Measurements from ENCODE around the gene GABRA5.

GABRA5 gene

DNA sequence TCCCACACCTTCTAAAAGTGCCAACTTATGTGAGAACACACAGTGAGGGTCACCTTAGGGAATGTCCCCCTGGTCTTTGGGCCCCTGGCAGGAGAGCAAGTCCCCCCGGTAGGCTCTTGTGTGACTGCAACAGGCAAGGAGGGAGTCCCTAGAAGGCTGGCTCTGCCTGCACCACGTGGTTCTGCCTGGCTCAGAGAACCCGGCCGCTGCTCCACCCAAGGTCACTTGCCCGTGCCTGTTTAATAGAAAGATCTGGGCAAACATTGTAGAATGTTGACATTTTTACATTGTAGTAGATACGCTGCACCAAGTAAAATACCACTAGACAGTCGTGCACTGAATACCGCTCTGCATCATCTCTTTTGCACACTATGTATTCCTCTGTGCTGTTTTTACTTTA lies 21.9 kb downstream of the GABRA5 start:
- DNase-seq: no peak
- peaks cover 12% of the 10 kb centered on the region for H3K27me3 Mint-ChIP-seq (ENCODE audit: low read depth, poor library complexity)
- no peaks in the 10 kb centered on the region for H3K36me3 Mint-ChIP-seq (ENCODE audit: low read depth)
- H3K4me3 Mint-ChIP-seq: no peak overlapping the region
- H3K27ac Mint-ChIP-seq: no peak overlapping the region
- H3K4me1 Mint-ChIP-seq: peaks cover 4% of the 10 kb centered on the region
- peaks cover 4% of the 10 kb centered on the region for H3K9me3 Mint-ChIP-seq
- TF ChIP-seq, protein P1, sequence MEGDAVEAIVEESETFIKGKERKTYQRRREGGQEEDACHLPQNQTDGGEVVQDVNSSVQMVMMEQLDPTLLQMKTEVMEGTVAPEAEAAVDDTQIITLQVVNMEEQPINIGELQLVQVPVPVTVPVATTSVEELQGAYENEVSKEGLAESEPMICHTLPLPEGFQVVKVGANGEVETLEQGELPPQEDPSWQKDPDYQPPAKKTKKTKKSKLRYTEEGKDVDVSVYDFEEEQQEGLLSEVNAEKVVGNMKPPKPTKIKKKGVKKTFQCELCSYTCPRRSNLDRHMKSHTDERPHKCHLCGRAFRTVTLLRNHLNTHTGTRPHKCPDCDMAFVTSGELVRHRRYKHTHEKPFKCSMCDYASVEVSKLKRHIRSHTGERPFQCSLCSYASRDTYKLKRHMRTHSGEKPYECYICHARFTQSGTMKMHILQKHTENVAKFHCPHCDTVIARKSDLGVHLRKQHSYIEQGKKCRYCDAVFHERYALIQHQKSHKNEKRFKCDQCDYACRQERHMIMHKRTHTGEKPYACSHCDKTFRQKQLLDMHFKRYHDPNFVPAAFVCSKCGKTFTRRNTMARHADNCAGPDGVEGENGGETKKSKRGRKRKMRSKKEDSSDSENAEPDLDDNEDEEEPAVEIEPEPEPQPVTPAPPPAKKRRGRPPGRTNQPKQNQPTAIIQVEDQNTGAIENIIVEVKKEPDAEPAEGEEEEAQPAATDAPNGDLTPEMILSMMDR (IDR thresholded peaks at IDR 0.05): no peak

DNA sequence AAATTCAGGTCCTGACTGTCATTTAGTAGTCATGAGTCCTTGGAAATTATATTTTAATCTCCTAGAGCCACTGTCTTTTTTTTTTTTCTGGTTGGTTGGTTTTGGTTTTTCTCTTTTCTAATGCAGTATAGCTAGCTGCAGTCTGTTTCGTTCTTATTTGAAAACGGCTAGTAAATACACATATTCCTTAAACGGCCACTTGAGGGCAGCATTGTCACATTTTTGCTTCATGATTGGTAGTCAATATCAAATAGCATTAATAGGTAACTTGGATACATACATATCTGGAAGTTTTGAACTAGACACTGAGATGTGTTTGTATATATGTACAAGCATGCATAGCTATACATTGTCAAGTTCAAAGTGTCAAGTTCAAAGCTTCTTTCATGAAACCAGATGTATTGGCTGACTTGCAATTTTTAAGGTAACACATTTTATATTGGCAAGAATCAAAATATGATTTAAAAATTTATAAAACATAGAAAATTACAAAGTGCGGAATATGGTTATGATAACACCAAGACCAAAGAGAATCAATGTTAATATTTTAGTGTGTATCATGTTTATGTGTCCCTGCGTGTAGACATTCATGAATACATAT lies 22.5 kb downstream of the GABRA5 start:
- peak; percentile 75 for DNase-seq
- peaks cover 12% of the 10 kb centered on the region for H3K27me3 Mint-ChIP-seq (ENCODE audit: low read depth, poor library complexity)
- H3K4me1 Mint-ChIP-seq: peaks cover 4% of the 10 kb centered on the region
- H3K4me3 Mint-ChIP-seq: no peak overlapping the region
- TF ChIP-seq, protein P1 (IDR thresholded peaks at IDR 0.05): peak; percentile 70
- no peak overlapping the region for H3K27ac Mint-ChIP-seq
- H3K36me3 Mint-ChIP-seq (ENCODE audit: low read depth): no peaks in the 10 kb centered on the region
- H3K9me3 Mint-ChIP-seq: peaks cover 5% of the 10 kb centered on the region

DNA sequence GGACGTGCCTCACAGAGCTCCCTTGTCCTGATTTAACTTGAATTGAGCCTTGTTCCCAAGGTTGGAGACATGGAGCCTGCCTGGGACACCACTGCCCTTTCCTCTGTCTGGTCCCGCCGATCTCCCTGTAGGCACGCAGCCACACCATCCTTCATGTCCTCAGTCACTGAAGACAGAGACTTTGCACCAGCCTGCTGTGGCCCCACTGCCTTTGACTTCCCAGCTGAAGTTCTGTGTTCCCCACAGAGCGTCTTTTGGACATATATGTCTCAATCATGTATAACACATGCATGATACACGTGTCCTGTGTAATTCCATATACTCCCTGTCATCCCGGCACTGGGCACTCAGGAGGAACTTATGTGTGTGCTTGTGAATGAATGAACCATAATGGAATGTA lies 23.6 kb downstream of the GABRA5 start:
- Mint-ChIP-seq H3K4me1 (peaks cover 4% of the 10 kb centered on the region), H3K27ac (no peak overlapping the region), H3K4me3 (no peak overlapping the region), H3K36me3 (ENCODE audit: low read depth) (no peaks in the 10 kb centered on the region), H3K27me3 (ENCODE audit: low read depth, poor library complexity) (peaks cover 13% of the 10 kb centered on the region), H3K9me3 (peaks cover 11% of the 10 kb centered on the region)
- TF ChIP-seq, protein P1 (IDR thresholded peaks at IDR 0.05): no peak
- no peak for DNase-seq

DNA sequence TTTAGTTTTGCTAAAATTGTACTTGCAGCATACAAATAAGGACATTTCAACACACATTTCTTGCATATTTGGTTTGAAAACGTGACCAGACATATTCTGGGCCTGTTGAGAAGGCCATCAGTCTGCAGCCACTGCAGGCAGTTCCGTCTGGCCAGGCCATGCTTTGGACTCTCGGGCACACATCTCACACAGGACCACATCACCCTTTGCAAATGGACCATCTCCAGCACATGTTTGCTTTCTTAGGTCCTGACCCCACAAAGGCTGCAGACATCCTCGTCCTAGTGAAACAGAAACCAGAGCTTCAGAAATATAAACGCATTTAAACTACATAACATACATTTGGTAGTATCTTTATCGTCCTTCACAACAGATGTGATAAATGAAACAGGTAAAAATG lies 24.1 kb downstream of the GABRA5 start:
- TF ChIP-seq, protein P1 (IDR thresholded peaks at IDR 0.05): no peak
- no peak overlapping the region for H3K27ac Mint-ChIP-seq
- no peaks in the 10 kb centered on the region for H3K36me3 Mint-ChIP-seq (ENCODE audit: low read depth)
- peaks cover 4% of the 10 kb centered on the region for H3K4me1 Mint-ChIP-seq
- H3K9me3 Mint-ChIP-seq: peaks cover 14% of the 10 kb centered on the region
- peaks cover 15% of the 10 kb centered on the region for H3K27me3 Mint-ChIP-seq (ENCODE audit: low read depth, poor library complexity)
- no peak for DNase-seq
- H3K4me3 Mint-ChIP-seq: no peak overlapping the region

DNA sequence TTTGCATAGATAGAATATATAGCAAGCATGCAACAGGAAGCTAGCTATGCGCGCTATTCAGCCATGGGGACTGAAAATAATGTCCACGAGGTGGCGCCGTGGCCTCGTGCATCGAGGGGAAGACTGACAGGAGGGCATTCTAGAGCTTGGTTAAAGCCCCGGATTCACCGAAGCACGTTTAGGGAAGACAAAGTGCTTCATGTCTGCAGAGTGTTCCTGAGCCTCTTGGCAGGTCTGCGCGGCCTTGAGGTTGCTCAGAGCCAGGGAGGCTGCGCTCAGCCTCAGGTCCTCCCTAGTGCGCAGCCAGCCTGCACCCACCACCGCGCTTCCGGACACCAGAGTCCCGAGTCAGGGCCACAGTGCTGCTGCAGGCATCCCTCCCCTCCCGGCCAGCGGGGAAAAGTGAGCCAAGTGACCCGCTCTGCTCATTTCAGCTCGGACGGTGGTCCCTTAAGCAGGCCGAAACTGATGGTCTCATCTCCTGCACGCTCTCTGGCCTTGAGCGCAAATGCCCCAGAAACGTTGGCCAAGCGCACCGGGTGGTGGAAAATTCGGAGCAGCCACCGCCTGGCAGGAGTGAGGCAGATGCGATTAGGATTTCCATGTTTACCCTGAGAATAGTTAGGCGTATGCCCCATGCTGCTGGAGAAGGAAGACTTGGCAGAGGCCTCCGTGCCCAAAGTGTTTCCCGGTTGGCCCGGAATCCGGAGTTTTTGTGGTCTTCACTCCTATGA lies 24.8 kb downstream of the GABRA5 start:
- no peak overlapping the region for H3K27ac Mint-ChIP-seq
- H3K4me3 Mint-ChIP-seq: no peak overlapping the region
- TF ChIP-seq, protein P1 (IDR thresholded peaks at IDR 0.05): peak; percentile 85
- peaks cover 18% of the 10 kb centered on the region for H3K9me3 Mint-ChIP-seq
- DNase-seq: peak; percentile 90
- peaks cover 15% of the 10 kb centered on the region for H3K27me3 Mint-ChIP-seq (ENCODE audit: low read depth, poor library complexity)
- no peaks in the 10 kb centered on the region for H3K36me3 Mint-ChIP-seq (ENCODE audit: low read depth)
- H3K4me1 Mint-ChIP-seq: peaks cover 4% of the 10 kb centered on the region

DNA sequence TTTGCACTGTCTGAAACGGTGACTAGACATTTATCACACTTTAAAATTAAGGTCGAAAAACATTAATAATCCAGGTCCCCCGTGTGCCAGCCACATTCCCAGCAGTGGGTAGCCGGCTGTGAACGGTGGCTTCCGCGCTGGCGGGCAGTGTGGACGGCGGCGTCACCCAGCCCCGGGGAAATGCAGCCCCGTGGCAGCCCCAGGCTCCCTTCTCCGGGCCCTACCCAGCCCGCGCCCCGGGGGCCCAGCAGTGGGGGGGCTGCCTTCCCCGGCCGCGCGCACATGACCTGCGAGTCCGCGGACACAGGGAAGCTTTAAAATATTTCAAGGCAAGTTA lies 25.3 kb downstream of the GABRA5 start:
- Mint-ChIP-seq H3K36me3 (ENCODE audit: low read depth) (no peaks in the 10 kb centered on the region), H3K9me3 (peaks cover 18% of the 10 kb centered on the region), H3K4me1 (peaks cover 4% of the 10 kb centered on the region), H3K27me3 (ENCODE audit: low read depth, poor library complexity) (peaks cover 15% of the 10 kb centered on the region), H3K27ac (no peak overlapping the region), H3K4me3 (no peak overlapping the region)
- TF ChIP-seq, protein P1 (IDR thresholded peaks at IDR 0.05): no peak
- no peak for DNase-seq

All from nephron progenitor cell (in vitro differentiated cells).